SK-N-MC (cell line): ENCODE measurements around the gene PHF2.

Source experiments
- EZH2 ChIP-seq: fragments of 200-600 bp; sonication (generic); IDR thresholded peaks from one replicate; pipeline ENCODE4 v1.6.1; 2017; ENCODE audit warnings: antibody characterized with exemption
- FOXP2 ChIP-seq: optimal IDR thresholded peaks from 2 replicates; pipeline ENCODE3; 2011; ENCODE audit warnings: mild to moderate bottlenecking, moderate library complexity; ENCODE audit not compliant: insufficient read depth; ENCODE audit errors: extremely low read length, control extremely low read depth
- POLR2AphosphoS5 ChIP-seq: IDR thresholded peaks from 2 replicates; pipeline ENCODE4 v1.6.1; 2012; ENCODE audit warnings: mild to moderate bottlenecking, low read depth, low read length, borderline replicate concordance

DNA sequence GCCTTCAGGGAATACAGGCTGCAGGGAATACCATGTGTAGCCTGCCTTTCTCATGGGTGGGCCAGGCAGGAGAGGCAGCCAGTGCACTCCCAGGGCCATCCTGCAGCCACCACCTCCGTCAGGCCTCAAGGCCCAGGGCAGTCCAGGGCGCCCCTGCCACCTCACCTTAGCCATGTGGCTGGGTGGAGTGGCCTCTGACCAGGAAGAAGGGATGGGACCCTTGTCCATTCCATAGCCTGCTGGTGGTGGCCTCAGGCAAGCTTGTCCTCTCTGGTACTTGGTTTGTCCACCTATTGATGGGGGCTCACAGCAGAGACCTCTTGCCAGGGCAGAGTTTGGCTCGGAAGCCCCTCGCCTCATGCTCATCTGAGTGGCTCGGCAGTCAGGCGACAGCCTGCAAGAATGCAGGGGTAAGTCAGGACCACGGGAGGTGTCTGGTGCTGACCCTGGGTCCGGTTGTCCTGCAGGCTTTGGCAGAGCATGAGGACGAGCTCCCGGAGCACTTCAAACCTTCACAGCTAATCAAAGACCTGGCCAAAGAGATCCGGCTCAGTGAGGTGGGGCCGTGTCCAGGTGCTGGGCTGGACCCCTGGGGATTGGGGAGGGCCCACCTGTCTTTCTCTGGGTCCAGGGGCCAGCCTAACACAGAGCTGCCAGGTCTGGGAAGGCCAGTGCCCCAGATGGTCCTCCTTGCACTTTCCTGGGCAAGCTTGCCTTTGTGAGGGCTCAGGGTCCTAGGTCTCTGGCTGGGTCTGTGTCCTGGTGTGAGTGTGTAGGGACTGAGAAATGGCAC, 82.9 kb downstream of the PHF2 start:
- TF ChIP-seq POLR2AphosphoS5, result no peak
- TF ChIP-seq EZH2, result no peak
- TF ChIP-seq FOXP2, result no peak
